T1000 (cell line): ENCODE measurements around the gene MYLK3.
"Not testable (repeated sequence)": the region's sequence is repeated elsewhere in the genome, so short reads cannot be mapped to it uniquely, and the experiment has no call there.

Experiments used
- DNase-seq: peaks from one replicate; lab custom pipeline; 2025; ENCODE audit warnings: mixed read lengths; lab: John Stamatoyannopoulos, UW

Gene MYLK3

GRCh38 chr16:46689365-46690280 lies 58.5 kb downstream of the MYLK3 start, which contains the start of gene ORC6:
Gene ORC6 (plus strand): TSS chr16:46689659. CDS start chr16:46689706, 47 bp downstream.
- peak; percentile 94 for DNase-seq

- DNase-seq = peak; percentile 95
Observed at GRCh38 chr16:46688654-46689364, 59.3 kb downstream of the MYLK3 start, which contains the start of gene VPS35. Gene VPS35 (minus strand): TSS chr16:46689178. CDS start chr16:46689133, 45 bp downstream.

- DNase-seq = no peak
Observed at GRCh38 chr16:46688101-46688653, 60.0 kb downstream of the MYLK3 start.

GRCh38 chr16:46687486-46687885 lies 60.7 kb downstream of the MYLK3 start:
- no peak for DNase-seq

GRCh38 chr16:46686815-46687473 lies 61.2 kb downstream of the MYLK3 start:
- DNase-seq = no peak

GRCh38 chr16:46681867-46682266 lies 66.3 kb downstream of the MYLK3 start:
- DNase-seq = not testable (repeated sequence)

- DNase-seq = not testable (repeated sequence)
Observed at GRCh38 chr16:46677943-46678342, 70.2 kb downstream of the MYLK3 start.

- DNase-seq = no peak
Observed at GRCh38 chr16:46673320-46674013, 74.7 kb downstream of the MYLK3 start.

GRCh38 chr16:46662123-46662522 lies 86.0 kb downstream of the MYLK3 start:
- no peak for DNase-seq

GRCh38 chr16:46658925-46659324 lies 89.2 kb downstream of the MYLK3 start:
- DNase-seq = no peak
